Chondrocyte (in vitro differentiated cells): ENCODE data around the gene GPR34. TPM values are rescaled to one million over a fixed set of nuclear protein-coding genes. Genes with fewer than 3 reads are reported as not detected.
"Not testable (repeated sequence)": the region's sequence is repeated elsewhere in the genome, so short reads cannot be mapped to it uniquely, and the experiment has no call there.

ENCODE experiments used
- DNase-seq: peaks from one replicate; pipeline ENCODE4 v3.0.0; 2021; ENCODE audit warnings: mixed read lengths, low spot score
- H3K27ac Mint-ChIP-seq: one replicate; pipeline ENCODE4 v1.8.0; 2021; ENCODE audit warnings: mild to moderate bottlenecking, moderate library complexity, mixed read lengths; ENCODE audit not compliant: unreplicated experiment
- H3K27me3 Mint-ChIP-seq: 2 replicates; pipeline ENCODE4 v1.8.0; 2021; ENCODE audit warnings: low read depth, mixed read lengths
- H3K36me3 Mint-ChIP-seq: 2 replicates; pipeline ENCODE4 v1.8.0; 2021; ENCODE audit warnings: low read depth, mixed read lengths
- H3K4me1 Mint-ChIP-seq: 2 replicates; pipeline ENCODE4 v1.8.0; 2021; ENCODE audit warnings: low read depth, mild to moderate bottlenecking, mixed read lengths
- H3K4me3 Mint-ChIP-seq: one replicate; pipeline ENCODE4 v1.8.0; 2021; ENCODE audit warnings: mild to moderate bottlenecking, moderate library complexity, mixed read lengths; ENCODE audit not compliant: unreplicated experiment
- H3K9me3 Mint-ChIP-seq: 2 replicates; pipeline ENCODE4 v1.8.0; 2021; ENCODE audit warnings: low read depth, mixed read lengths
- total RNA-seq: library from RNA; stranded (reverse); gene quantifications from 3 replicates; pipeline ENCODE4 v1.2.1, GENCODE V29; 2021
- TF ChIP-seq, protein P1 (sequence below): fragments of 200-600 bp; sonication (generic); IDR thresholded peaks from 2 replicates; pipeline ENCODE4 v1.5.0; 2021; ENCODE audit warnings: antibody characterized with exemption, mild to moderate bottlenecking, moderate library complexity

GPR34 gene
- total RNA-seq, 1 donor from 2014 or later: not detected

DNA sequence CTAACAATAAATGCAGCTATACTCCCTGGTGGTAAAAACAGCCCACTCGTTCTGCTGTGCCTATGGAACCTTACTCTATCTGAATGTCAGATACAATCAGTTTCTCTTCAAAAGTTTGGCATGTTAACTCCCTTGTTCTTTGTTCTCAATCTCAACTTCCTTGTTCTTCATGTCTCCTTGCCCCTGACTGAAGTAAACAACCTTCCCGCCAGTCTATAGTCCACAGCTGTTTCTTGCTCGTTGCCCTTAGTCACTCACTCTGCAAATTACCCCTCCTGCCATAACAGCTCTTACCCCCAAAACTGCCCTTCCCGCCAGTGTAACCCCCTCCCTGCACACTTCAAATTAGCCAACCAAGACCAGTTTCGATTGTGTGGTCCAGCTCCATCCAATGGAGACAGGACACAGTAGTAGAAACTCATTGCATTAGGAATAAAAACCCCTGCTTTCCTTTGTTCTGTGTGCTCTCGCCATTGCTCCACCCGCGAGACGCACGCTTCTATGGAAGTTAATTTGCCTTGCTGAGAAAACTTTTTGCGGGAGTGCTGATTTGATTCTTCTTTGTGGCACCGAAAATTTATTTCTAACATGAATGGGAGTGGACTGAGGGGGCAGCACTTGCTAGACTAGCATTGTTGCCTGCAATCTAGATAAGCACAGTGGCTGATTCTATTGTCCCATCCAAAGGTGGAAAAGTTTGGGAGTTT is 28.1 kb downstream of the GPR34 start:
- Mint-ChIP-seq H3K36me3 (peaks cover 10% of the 10 kb centered on the region), H3K27ac (no peak overlapping the region), H3K4me3 (no peak overlapping the region), H3K27me3 (no peaks in the 10 kb centered on the region), H3K9me3 (peaks cover 29% of the 10 kb centered on the region), H3K4me1 (peaks cover 10% of the 10 kb centered on the region)
- TF ChIP-seq, protein P1, sequence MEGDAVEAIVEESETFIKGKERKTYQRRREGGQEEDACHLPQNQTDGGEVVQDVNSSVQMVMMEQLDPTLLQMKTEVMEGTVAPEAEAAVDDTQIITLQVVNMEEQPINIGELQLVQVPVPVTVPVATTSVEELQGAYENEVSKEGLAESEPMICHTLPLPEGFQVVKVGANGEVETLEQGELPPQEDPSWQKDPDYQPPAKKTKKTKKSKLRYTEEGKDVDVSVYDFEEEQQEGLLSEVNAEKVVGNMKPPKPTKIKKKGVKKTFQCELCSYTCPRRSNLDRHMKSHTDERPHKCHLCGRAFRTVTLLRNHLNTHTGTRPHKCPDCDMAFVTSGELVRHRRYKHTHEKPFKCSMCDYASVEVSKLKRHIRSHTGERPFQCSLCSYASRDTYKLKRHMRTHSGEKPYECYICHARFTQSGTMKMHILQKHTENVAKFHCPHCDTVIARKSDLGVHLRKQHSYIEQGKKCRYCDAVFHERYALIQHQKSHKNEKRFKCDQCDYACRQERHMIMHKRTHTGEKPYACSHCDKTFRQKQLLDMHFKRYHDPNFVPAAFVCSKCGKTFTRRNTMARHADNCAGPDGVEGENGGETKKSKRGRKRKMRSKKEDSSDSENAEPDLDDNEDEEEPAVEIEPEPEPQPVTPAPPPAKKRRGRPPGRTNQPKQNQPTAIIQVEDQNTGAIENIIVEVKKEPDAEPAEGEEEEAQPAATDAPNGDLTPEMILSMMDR: no peak
- no peak for DNase-seq

GRCh38 chrX:41718481-41719235 is 29.9 kb downstream of the GPR34 start:
- DNase-seq: no peak
- Mint-ChIP-seq H3K4me1 (peaks cover 13% of the 10 kb centered on the region), H3K27ac (no peak overlapping the region), H3K36me3 (peaks cover 9% of the 10 kb centered on the region), H3K9me3 (peaks cover 29% of the 10 kb centered on the region), H3K27me3 (no peaks in the 10 kb centered on the region), H3K4me3 (no peak overlapping the region)
- TF ChIP-seq, protein P1: no peak

GRCh38 chrX:41719610-41720009 is 30.8 kb downstream of the GPR34 start:
- peaks cover 13% of the 10 kb centered on the region for H3K4me1 Mint-ChIP-seq
- H3K27me3 Mint-ChIP-seq, H3K36me3 Mint-ChIP-seq, DNase-seq, H3K4me3 Mint-ChIP-seq: not testable (repeated sequence)
- peak overlapping the region; percentile 68 for H3K27ac Mint-ChIP-seq
- H3K9me3 Mint-ChIP-seq: peaks cover 26% of the 10 kb centered on the region

DNA sequence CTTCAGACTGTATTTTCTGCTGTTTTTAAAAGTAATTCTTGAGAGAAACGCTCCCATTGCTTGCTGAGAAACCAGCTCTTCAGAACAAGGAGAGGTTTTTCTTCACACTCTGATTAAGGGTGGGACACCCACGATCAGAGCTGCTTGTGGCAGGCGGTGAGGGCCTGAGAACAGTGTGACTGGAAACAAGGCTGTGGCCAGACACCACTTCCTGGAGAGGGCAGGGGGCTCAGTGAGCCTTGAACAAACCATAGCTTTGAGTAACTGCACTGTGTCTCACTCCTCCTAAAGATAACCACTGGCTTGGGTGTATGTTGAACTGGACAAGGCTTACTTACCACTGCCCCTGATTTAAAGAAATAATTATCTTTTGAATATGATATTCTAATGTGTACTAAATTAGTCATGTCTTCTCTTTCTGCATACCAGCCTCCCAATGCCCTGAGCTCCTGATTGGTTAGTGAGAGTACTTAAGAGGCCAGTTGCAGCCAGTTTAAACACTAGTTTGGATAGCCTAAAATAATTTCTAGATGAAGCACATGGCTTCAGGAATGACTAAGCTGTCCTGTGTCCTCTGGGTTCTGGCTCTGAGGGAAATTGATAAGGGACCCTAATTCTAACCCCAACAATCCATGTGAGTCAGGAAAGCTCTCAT is 31.5 kb downstream of the GPR34 start:
- TF ChIP-seq, protein P1: no peak
- Mint-ChIP-seq H3K27me3 (no peaks in the 10 kb centered on the region), H3K4me3 (no peak overlapping the region), H3K9me3 (peaks cover 26% of the 10 kb centered on the region), H3K36me3 (peaks cover 6% of the 10 kb centered on the region), H3K27ac (peak overlapping the region; percentile 68), H3K4me1 (peaks cover 13% of the 10 kb centered on the region)
- no peak for DNase-seq

GRCh38 chrX:41721590-41721989 is 32.8 kb downstream of the GPR34 start:
- Mint-ChIP-seq H3K36me3 (peaks cover 6% of the 10 kb centered on the region), H3K4me1 (peaks cover 13% of the 10 kb centered on the region), H3K9me3 (peaks cover 26% of the 10 kb centered on the region), H3K27me3 (no peaks in the 10 kb centered on the region), H3K27ac (no peak overlapping the region), H3K4me3 (no peak overlapping the region)
- TF ChIP-seq, protein P1: no peak
- DNase-seq: no peak
